Activated CD4-positive, alpha-beta T cell treated with anti-CD3 and anti-CD28 coated beads, Interleukin-2, amount 10 ng/mL, durations not matched to agents 7 days and 5 days (primary cell): ENCODE measurements around the gene GPR108. TPM values are rescaled to one million over a fixed set of nuclear protein-coding genes. Genes with fewer than 3 reads are reported as not detected.

Source experiments
- CTCF ChIA-PET: fragments of 350-600 bp; sonication (Branson Sonifier 250); formaldehyde crosslinking; loops from one replicate; lab custom pipeline; 2021; ENCODE audit warnings: antibody characterized with exemption; lab: Charles Lee
- POLR2A ChIA-PET: fragments of 350-600 bp; sonication (Branson Sonifier 250); formaldehyde crosslinking; loops from one replicate; lab custom pipeline; 2021; ENCODE audit warnings: antibody characterized with exemption; lab: Charles Lee
- DNase-seq: peaks from one replicate; pipeline ENCODE4 v3.0.0-alpha.2; 2020
- H3K27ac Mint-ChIP-seq: one replicate; pipeline ENCODE4 v1.8.0; 2021; ENCODE audit warnings: mild to moderate bottlenecking, moderate library complexity, mixed read lengths
- H3K27me3 Mint-ChIP-seq: one replicate; pipeline ENCODE4 v1.8.0; 2021; ENCODE audit warnings: mixed read lengths
- H3K36me3 Mint-ChIP-seq: one replicate; pipeline ENCODE4 v1.8.0; 2021; ENCODE audit warnings: low read depth, mixed read lengths
- H3K4me1 Mint-ChIP-seq: one replicate; pipeline ENCODE4 v1.8.0; 2021; ENCODE audit warnings: mixed read lengths
- H3K4me3 Mint-ChIP-seq: one replicate; pipeline ENCODE4 v1.8.0; 2021; ENCODE audit warnings: mild to moderate bottlenecking, moderate library complexity, mixed read lengths
- H3K9me3 Mint-ChIP-seq: one replicate; pipeline ENCODE4 v1.8.0; 2021; ENCODE audit warnings: mixed read lengths
- total RNA-seq, 2 experiments: library from RNA; stranded (reverse); gene quantifications; one replicate each; pipeline ENCODE4 v1.2.3, GENCODE V29; 2021

Gene GPR108
- total RNA-seq, 2 experiments from 2014 or later, result 64.6 TPM

DNA sequence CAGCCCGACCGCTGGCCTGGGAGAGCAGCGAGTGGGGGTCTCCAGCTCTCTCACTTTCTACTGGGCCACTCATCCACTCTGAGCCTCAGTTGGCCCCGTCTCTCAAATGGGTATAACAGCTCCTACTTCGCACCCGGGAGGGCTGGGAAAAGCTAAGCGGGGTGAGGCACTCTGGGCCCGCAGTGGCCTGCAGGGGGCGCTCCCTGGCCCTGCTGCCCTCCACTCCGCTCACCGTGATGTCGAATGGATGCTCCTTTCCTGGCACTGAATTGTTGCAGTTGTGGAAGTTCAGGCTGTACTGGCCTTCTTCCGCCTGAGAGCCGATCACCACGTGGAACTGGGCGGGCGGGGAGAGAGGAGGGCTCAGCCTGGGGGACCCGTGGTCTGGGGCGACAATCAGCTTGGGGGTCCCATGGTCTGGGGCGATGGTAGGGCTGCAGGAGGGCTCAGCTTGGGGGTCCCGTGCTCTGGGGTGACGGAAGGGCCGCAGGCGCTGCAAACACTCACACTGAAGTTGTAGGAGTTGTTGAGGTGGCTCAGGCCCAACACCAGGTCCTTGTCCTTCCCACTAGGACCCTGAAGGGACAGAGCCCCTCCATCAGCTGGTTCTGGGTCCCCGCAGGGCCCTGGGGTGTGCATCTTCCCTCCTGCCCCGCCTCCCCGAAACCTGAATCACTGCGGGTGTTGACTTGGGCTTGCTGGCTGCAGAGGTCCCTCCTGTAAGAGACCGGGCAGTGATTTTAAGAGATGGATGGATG is 3.9 kb downstream of the GPR108 start:
- no peak for DNase-seq
- peak overlapping the region; percentile 13 for H3K27ac Mint-ChIP-seq
- H3K4me1 Mint-ChIP-seq, result peaks cover 21% of the 10 kb centered on the region
- H3K9me3 Mint-ChIP-seq, result no peaks in the 10 kb centered on the region
- no peak overlapping the region for H3K4me3 Mint-ChIP-seq
- ChIA-PET CTCF (interaction anchor here (1.3 kb wide), 1 partner anchor 130 kb away, joined by 4 read pairs; no protein-coding TSS in a partner anchor), POLR2A (no interaction called here)
- peaks cover 15% of the 10 kb centered on the region for H3K36me3 Mint-ChIP-seq
- no peaks in the 10 kb centered on the region for H3K27me3 Mint-ChIP-seq

DNA sequence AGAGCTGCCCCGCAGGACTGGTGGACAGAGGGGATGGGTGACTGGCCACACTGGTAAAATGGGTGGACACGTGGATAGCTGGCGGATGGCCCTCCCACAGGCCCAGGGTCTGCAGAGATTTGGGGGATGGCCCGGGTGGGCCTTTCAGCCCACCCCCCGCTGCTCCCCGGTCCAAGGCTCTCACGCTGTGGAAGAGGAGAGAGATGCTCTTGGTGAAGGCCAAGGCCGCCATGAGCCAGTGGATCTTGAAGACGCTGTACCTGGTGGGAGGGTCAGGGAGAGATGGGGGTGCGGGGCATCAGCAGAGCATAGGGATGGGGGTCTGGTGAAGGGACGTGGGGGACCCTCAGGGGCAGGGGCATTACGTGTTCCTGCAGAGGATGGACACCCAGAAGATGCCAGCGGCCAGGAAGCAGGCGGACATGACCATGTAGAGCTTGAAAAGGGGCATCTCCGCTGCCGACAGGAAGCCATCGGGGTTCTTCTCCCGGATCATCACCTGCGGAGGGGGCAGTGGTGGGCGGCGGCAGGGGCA is 4.5 kb downstream of the GPR108 start:
- H3K36me3 Mint-ChIP-seq, result peaks cover 15% of the 10 kb centered on the region
- peaks cover 14% of the 10 kb centered on the region for H3K4me1 Mint-ChIP-seq
- no peak for DNase-seq
- no peaks in the 10 kb centered on the region for H3K27me3 Mint-ChIP-seq
- no peaks in the 10 kb centered on the region for H3K9me3 Mint-ChIP-seq
- H3K27ac Mint-ChIP-seq, result no peak overlapping the region
- no peak overlapping the region for H3K4me3 Mint-ChIP-seq
- ChIA-PET CTCF (interaction anchor here (1.3 kb wide), 1 partner anchor 130 kb away, joined by 4 read pairs; no protein-coding TSS in a partner anchor), POLR2A (no interaction called here)

DNA sequence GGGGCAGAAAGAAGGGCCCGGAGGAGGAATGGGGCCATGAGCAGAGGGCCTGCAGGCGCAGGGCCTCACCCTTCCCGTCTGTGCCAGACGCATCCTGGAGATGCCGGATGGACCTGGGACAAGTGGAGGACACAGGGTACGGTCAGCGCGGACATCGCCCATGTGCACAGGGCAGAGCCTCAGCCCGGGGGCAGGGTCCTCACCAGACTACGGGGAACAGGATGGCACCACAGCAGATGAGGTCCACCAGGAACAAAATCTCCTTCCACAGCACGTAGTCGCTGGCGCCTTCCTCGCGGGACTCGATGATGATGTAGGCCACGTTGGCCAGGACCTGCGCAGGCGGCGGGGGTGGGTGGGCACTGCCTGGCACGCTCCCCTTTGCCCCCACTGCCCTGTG is 5.6 kb downstream of the GPR108 start:
- Mint-ChIP-seq H3K4me1 (peaks cover 11% of the 10 kb centered on the region), H3K4me3 (no peak overlapping the region), H3K27me3 (no peaks in the 10 kb centered on the region), H3K27ac (no peak overlapping the region), H3K36me3 (peaks cover 15% of the 10 kb centered on the region), H3K9me3 (no peaks in the 10 kb centered on the region)
- CTCF ChIA-PET, result no interaction called here
- no peak for DNase-seq
- POLR2A ChIA-PET, result no interaction called here

DNA sequence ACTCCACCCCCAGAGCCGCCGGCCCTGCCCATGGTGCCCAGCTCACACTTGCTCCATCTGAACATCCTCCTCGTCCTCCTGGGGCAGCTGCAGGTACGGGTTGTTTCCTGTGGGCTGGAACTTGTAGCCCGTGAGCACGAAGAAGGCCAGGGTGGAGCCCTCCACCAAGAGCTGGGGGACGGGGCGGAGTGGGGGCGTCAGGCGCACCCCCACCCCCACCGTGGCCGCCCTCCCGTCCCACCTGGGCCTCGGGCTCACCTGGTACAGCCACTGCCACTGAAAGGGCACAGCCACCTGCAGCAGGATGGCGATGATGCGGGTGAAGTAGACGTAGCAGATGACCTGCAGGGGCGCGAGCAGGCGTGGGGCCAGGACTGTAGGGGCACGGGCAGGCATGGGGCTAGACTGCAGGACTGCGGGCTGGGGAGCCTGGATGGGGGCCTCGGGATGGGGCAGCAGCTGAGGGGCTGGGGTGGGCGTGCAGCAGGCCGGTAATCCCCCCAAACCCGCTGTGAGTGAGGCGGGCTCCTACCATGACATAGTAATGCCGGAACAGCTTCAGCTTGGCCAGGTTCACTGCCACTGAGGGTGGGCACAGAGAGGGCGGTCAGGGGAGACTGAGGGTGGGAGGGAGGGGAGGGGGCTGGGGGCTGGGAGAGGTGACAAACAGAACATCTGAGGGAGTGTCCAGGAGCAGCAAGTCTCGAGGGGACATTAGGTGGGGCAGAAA is 6.3 kb downstream of the GPR108 start:
- H3K4me1 Mint-ChIP-seq, result peaks cover 6% of the 10 kb centered on the region
- H3K27me3 Mint-ChIP-seq, result no peaks in the 10 kb centered on the region
- no peak overlapping the region for H3K4me3 Mint-ChIP-seq
- ChIA-PET CTCF (interaction anchor here (1.0 kb wide), 1 partner anchor 133 kb away, joined by 4 read pairs; no protein-coding TSS in a partner anchor), POLR2A (no interaction called here)
- peaks cover 12% of the 10 kb centered on the region for H3K36me3 Mint-ChIP-seq
- no peaks in the 10 kb centered on the region for H3K9me3 Mint-ChIP-seq
- DNase-seq, result no peak
- H3K27ac Mint-ChIP-seq, result no peak overlapping the region

DNA sequence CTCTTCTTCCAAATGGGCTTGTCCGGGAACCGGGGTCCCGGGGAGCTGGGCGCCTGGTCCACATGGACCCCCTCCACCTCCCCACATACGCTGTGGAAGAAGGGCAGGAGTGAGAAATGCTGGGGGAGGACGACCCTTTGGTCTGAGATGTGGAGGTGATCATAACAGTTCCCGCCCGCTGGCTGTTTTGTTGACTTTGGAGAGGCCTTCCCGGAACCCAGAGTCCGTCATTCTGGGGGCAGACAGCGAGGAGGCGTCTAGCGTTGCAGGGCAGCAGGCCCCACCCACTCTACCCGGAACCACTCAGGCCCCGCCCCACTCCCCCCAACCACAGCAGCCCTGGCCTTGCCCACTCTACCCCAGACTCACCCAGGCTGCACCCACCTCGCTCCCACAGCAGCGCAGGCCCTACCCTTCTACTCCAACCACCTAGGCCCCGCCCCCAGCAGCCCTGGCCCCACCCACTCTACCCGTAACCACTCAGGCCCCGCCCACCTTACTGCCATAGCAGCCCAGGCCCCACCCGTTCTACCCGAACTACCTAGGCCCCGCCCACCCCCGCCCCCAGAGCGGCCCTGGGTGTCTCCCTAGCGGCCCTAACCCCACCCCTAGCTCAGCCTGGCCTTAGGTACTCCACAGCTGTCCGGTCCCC is 7.1 kb downstream of the GPR108 start:
- ChIA-PET POLR2A (no interaction called here), CTCF (interaction anchor here (1.0 kb wide), 1 partner anchor 134 kb away, joined by 4 read pairs; no protein-coding TSS in a partner anchor)
- H3K36me3 Mint-ChIP-seq, result peaks cover 10% of the 10 kb centered on the region
- H3K27me3 Mint-ChIP-seq, result no peaks in the 10 kb centered on the region
- no peak overlapping the region for H3K27ac Mint-ChIP-seq
- H3K4me3 Mint-ChIP-seq, result no peak overlapping the region
- DNase-seq, result peak; percentile 49
- no peaks in the 10 kb centered on the region for H3K9me3 Mint-ChIP-seq
- H3K4me1 Mint-ChIP-seq, result peaks cover 5% of the 10 kb centered on the region

DNA sequence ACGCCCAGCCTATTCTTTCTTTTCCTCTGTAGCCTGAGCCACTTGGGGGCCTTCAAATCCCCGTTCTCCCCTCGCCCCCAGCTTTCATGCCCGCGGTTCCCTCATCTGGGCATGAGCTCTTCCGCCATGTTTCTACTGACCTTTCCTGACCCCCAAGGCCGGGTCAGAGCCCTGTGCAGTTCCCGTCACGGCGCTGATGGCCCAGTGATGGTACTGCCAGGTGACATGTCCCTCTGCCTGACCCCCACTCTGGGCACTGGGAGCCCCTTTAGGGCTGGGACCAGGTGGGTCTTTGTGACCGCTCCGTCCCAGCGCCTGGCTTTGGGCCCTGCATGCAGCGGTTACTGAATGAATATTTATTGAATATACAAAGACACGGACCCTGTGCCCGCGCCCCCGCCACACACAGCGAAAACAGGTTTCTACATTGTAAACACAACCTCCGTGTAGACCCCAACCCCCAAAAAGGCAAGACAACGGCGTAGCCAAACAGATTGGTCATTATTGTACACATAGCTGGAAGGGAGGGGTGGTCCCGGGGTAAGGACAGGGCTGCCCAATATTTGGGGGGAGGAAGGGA is 7.7 kb downstream of the GPR108 start:
- Mint-ChIP-seq H3K4me1 (peaks cover 11% of the 10 kb centered on the region), H3K27ac (no peak overlapping the region), H3K36me3 (peaks cover 10% of the 10 kb centered on the region), H3K27me3 (no peaks in the 10 kb centered on the region), H3K4me3 (no peak overlapping the region), H3K9me3 (no peaks in the 10 kb centered on the region)
- ChIA-PET CTCF (interaction anchor here (0.6 kb wide), 1 partner anchor 133 kb away, joined by 3 read pairs; no protein-coding TSS in a partner anchor), POLR2A (no interaction called here)
- no peak for DNase-seq

DNA sequence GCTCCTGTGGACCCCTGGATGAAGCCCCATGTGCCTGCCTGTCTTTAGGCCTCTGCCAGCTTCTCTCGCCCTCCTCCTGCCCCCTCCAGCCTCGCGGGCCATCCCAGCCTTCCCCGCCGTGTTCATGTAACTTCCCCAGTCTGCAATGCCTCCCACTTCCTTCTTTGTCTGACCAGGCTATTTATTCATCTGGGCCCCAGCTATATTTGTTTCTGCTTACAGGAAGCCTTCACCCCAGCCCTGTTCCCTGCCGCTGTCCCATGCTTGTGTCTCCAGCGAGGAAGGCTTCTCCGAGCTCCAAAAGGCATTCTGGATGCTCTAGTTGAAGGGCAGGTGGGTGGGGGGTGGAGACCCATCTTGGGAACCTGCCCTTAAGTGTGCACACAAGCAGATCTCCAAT is 9.0 kb downstream of the GPR108 start:
- H3K27me3 Mint-ChIP-seq, result peaks cover 1% of the 10 kb centered on the region
- H3K4me1 Mint-ChIP-seq, result peaks cover 18% of the 10 kb centered on the region
- DNase-seq, result no peak
- H3K9me3 Mint-ChIP-seq, result no peaks in the 10 kb centered on the region
- no peak overlapping the region for H3K27ac Mint-ChIP-seq
- CTCF ChIA-PET, result interaction anchor here (0.7 to 1.5 kb wide), 3 partner anchors 10 to 135 kb away, joined by 3 read pairs; no protein-coding TSS in a partner anchor
- POLR2A ChIA-PET, result no interaction called here
- H3K4me3 Mint-ChIP-seq, result no peak overlapping the region
- peaks cover 10% of the 10 kb centered on the region for H3K36me3 Mint-ChIP-seq

DNA sequence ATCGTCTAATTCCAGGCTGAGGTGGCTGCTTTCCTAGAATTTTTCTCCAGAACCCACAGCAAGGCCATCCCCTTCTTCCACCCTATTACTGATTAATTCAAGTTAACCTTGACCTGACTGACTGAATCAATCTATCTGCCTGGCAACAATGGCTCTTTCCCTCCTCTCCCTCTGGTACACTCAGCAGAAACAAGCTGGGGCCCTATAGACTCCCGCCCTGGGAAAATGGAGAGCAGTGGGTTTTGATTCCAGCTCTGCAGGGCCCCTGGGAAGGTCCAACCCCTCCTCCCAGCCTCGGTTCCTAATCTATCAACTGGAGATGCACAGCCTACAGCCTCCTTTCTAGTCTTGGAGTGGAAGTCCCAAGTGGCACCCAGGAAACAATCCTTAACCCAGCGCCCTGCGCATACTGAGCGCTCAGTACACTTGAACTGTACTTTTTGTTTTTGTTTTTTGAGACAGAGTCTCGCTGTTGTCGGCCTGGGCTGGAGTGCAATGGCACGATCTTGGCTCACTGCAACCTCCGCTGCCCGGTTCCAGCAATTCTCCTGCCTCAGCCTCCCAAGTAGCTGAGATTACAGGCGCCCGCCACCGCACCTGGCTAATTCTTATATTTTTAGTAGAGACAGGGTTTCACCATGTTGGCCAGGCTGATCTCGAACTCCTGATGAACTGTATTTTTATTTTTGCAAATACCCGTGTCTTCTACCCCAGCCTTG is 11.7 kb downstream of the GPR108 start:
- Mint-ChIP-seq H3K27me3 (peaks cover 1% of the 10 kb centered on the region), H3K4me3 (no peak overlapping the region), H3K36me3 (peaks cover 3% of the 10 kb centered on the region), H3K9me3 (no peaks in the 10 kb centered on the region), H3K4me1 (peaks cover 27% of the 10 kb centered on the region), H3K27ac (no peak overlapping the region)
- POLR2A ChIA-PET, result no interaction called here
- DNase-seq, result no peak
- CTCF ChIA-PET, result interaction anchor here (0.9 to 2.1 kb wide), 2 partner anchors 13 to 44 kb away, joined by 3 to 5 read pairs; partner anchors contain the start of gene TRIP10

DNA sequence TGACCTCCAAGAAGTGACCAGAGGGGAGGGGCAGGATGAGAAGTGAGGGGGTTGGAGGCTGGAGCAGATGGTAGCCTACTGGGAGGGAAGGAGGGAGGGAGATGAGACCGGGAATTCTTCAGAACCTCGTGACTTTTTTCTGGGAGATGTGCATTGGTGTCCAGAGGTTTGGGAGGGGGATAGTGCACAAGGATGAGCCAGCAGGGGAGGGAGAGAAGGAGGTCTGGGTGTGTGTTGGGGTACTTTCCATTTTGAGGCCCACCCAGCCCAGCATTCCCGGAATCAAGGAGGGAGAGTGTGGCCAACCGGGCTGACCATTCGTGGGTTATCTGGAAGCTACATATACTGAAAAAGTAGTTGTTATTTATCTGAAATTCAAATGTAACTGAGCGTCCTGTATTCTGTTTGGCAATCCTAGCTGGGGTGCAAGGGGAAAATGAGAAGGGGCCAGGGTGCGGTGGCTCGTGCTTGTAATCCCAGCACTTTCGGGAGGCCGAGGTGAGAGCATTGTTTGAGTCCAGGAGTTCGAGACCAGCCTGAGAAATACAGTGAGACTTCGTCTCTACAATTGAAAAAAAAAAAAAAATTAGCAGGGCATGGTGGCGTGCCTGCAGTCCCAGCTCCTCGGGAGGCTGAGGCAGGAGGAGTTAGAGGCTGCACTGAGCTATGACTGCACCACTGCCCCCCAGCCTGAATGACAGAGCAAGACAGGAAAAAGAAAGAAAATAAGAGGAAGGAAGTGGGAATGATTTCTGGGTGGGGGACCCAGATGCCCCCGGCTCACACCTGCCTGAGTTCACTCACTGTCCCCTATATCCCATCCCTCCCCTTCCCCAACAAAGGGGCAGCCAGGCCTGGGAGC is 12.5 kb downstream of the GPR108 start:
- no peak for DNase-seq
- POLR2A ChIA-PET, result no interaction called here
- Mint-ChIP-seq H3K4me3 (no peak overlapping the region), H3K27me3 (peaks cover 1% of the 10 kb centered on the region), H3K27ac (no peak overlapping the region), H3K4me1 (peaks cover 30% of the 10 kb centered on the region), H3K36me3 (peaks cover 1% of the 10 kb centered on the region), H3K9me3 (no peaks in the 10 kb centered on the region)
- CTCF ChIA-PET, result interaction anchor here (0.8 to 0.9 kb wide), 2 partner anchors 20 to 44 kb away, joined by 3 to 4 read pairs; no protein-coding TSS in a partner anchor

DNA sequence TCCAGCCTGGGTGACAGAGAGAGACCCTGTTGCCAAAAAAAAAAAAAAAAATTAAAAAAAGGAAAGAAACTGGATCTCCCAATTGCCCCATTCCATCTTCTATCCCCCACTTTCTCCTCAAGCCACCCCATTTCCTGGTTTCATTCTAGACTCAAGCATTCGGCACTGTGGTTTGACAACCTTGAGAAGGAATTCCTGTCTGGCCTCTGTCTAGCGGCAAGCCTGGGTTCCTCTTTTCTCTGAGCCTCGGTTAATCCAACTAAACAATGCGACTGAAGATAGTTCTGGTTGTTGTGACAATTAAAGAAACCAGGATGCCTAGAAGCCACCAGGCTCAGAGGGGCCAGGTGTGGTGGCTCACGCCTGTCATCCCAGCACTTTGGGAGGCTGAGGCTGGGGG is 13.6 kb downstream of the GPR108 start:
- peaks cover 1% of the 10 kb centered on the region for H3K27me3 Mint-ChIP-seq
- no peaks in the 10 kb centered on the region for H3K36me3 Mint-ChIP-seq
- H3K4me1 Mint-ChIP-seq, result peaks cover 35% of the 10 kb centered on the region
- ChIA-PET POLR2A (no interaction called here), CTCF (interaction anchor here (0.7 to 0.8 kb wide), 2 partner anchors 14 to 19 kb away, joined by 3 to 4 read pairs; no protein-coding TSS in a partner anchor)
- H3K4me3 Mint-ChIP-seq, result no peak overlapping the region
- no peaks in the 10 kb centered on the region for H3K9me3 Mint-ChIP-seq
- DNase-seq, result no peak
- H3K27ac Mint-ChIP-seq, result no peak overlapping the region

DNA sequence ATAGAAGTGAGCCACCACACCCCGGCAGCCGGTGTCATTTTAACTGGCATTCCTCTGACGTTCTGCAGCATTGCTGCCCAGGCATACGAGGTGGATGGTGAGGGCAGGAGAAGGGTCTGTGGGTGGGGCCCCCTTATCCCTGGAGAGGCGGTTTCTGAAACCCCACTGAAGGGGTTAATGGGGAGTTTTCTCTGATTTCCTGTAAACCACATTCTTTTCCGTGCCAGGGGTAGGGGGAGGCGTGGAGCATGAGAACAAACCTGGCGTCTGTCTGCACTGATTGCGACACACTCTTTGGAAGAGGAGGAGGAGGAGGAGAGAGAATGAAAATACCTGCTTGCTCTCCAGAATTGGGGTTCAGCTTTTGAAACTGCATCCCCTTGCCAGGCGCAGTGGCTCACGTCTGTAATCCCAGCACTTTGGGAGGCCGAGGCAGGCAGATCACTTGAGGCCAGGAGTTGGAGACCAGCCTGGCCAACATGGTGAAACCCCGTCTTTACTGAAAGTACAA is 14.2 kb downstream of the GPR108 start:
- ChIA-PET POLR2A (no interaction called here), CTCF (interaction anchor here (0.7 to 1.3 kb wide), 2 partner anchors 15 to 141 kb away, joined by 3 to 4 read pairs; no protein-coding TSS in a partner anchor)
- H3K4me3 Mint-ChIP-seq, result no peak overlapping the region
- peaks cover 1% of the 10 kb centered on the region for H3K27me3 Mint-ChIP-seq
- H3K27ac Mint-ChIP-seq, result no peak overlapping the region
- no peaks in the 10 kb centered on the region for H3K36me3 Mint-ChIP-seq
- H3K4me1 Mint-ChIP-seq, result peaks cover 35% of the 10 kb centered on the region
- no peak for DNase-seq
- H3K9me3 Mint-ChIP-seq, result no peaks in the 10 kb centered on the region
